Upper lobe of left lung (tissue), 4 donors: ENCODE measurements around the gene METTL26.

Source experiments
- EP300 ChIP-seq, 4 donors: sonication (generic); formaldehyde crosslinking; IDR thresholded peaks; one replicate each; pipeline ENCODE4 v1.5.1; 2017; ENCODE audit warnings: antibody characterized with exemption in 4 of 4, control low read depth in 2 of 4
- POLR2A ChIP-seq, 4 donors: fragments of 450-650 bp; IDR thresholded peaks; one replicate each; pipeline ENCODE4 v1.5.1; 2016 to 2017; ENCODE audit warnings: antibody characterized with exemption in 4 of 4, mild to moderate bottlenecking in 2 of 4
- POLR2AphosphoS5 ChIP-seq, 2 donors: sonication (generic); formaldehyde crosslinking; IDR thresholded peaks; one replicate each; pipeline ENCODE4 v1.5.1; 2017; ENCODE audit warnings: antibody characterized with exemption in 2 of 2
- TF ChIP-seq, protein P1 (sequence below), 6 experiments: fragments of 450-650 bp in 4 of 6; fragments of 200-600 bp in 2 of 6; sonication (generic) in 2 of 6; IDR thresholded peaks; one replicate each; pipeline ENCODE4 v1.5.1; 2016 to 2019; ENCODE audit warnings: antibody characterized with exemption in 6 of 6

DNA sequence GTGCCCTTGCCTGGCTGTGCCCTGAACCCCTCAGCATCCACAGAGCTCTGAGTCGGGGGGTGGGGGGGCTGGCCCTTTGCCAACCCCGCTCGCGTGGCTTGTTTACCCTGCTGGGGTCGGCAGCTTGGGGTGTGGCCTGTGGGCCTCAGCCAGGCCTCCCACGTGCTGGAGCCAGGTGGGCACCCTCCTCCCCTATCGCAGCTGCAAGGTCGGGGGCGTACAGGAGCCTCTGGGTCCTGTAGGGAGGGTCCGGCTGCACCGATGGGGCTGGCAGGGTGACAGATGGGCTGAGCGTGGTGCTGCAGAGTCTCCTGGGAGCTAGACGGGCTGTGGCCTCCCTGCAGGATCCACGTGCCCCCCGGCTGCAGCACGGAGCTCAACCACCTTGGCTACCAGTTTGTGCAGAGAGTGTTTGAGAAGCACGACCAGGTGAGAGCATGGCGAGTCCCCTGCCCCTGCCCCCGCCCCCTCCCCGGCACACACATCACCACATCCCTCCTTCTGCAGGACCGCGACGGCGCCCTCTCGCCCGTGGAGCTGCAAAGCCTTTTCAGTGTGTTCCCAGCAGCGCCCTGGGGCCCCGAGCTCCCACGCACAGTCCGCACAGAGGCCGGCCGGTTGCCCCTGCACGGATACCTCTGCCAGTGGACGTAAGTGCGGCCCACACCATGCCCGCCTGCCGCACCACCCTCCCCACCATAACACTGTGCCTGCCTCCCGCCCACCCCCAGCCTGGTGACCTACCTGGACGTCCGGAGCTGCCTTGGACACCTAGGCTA, 35.4 kb upstream of the METTL26 start:
- TF ChIP-seq, protein P1, sequence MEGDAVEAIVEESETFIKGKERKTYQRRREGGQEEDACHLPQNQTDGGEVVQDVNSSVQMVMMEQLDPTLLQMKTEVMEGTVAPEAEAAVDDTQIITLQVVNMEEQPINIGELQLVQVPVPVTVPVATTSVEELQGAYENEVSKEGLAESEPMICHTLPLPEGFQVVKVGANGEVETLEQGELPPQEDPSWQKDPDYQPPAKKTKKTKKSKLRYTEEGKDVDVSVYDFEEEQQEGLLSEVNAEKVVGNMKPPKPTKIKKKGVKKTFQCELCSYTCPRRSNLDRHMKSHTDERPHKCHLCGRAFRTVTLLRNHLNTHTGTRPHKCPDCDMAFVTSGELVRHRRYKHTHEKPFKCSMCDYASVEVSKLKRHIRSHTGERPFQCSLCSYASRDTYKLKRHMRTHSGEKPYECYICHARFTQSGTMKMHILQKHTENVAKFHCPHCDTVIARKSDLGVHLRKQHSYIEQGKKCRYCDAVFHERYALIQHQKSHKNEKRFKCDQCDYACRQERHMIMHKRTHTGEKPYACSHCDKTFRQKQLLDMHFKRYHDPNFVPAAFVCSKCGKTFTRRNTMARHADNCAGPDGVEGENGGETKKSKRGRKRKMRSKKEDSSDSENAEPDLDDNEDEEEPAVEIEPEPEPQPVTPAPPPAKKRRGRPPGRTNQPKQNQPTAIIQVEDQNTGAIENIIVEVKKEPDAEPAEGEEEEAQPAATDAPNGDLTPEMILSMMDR (IDR thresholded peaks at IDR 0.05): no peak
- TF ChIP-seq POLR2A (IDR thresholded peaks at IDR 0.05): no peak
- TF ChIP-seq EP300 (IDR thresholded peaks at IDR 0.05): no peak
- no peak for TF ChIP-seq POLR2AphosphoS5 (IDR thresholded peaks at IDR 0.05)
